HG03095 (cell line): ENCODE measurements around the gene HYCC2.
"Not testable (repeated sequence)": the region's sequence is repeated elsewhere in the genome, so short reads cannot be mapped to it uniquely, and the experiment has no call there.

ENCODE experiments used
- ATAC-seq: cut with Tn5 transposase; IDR thresholded peaks from one replicate; pipeline ENCODE4 v1.9.1; 2021; ENCODE audit warnings: moderate library complexity; ENCODE audit not compliant: unreplicated experiment

The HYCC2 gene

DNA sequence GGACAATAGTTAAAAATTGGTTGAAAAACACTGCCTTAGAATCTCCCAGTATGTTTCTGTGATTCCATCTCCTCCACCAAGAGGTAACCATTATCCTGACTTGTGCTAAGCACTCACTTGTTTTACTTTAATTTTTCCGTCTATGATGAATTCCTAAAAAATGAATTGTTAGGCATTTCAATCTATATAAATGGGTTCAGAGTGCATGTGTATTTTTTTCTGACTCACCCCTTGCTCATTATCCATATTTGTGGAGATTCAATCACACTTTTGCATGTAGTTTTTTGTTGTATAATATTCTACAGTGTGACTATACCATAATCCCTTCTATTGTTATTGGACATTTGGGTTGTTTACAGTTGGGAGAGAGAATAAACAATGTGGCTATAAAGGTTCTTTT lies 1.6 kb upstream of the HYCC2 start:
- ATAC-seq: no peak

DNA sequence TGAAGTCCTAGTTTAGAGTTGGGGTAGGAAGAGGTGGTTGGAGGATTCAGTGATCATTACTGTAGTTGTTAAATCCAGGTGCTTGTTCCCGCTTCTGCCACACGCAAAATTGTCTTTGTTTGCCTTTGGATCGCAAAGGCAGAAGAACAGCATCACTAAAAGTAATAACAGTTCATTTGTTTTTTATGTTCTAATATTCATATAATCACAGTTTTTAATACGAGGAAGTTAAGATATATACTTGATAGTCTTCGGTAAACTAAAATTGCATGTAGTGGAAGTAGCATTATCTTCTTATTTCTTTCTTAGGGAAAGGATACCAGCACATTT lies 695 bp upstream of the HYCC2 start:
- no peak for ATAC-seq

- peak; percentile 16 for ATAC-seq
Observed at GRCh38 chr2:201070948-201071478, 458 bp downstream of the HYCC2 start.

GRCh38 chr2:201064797-201065329 lies 6.6 kb downstream of the HYCC2 start:
- ATAC-seq: no peak

DNA sequence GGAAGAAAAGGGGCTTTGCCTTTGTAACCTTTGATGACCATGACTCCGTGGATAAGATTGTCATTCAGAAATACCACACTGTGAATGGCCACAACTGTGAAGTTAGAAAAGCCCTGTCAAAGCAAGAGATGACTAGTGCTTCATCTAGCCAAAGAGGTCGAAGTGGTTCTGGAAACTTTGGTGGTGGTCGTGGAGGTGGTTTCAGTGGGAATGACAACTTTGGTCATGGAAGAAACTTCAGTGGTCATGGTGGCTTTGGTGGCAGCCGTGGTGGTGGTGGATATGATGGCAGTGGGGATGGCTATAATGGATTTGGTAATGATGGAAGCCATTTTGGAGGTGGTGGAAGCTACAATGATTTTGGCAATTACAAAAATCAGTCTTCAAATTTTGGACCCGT lies 8.0 kb downstream of the HYCC2 start:
- ATAC-seq: not testable (repeated sequence)

DNA sequence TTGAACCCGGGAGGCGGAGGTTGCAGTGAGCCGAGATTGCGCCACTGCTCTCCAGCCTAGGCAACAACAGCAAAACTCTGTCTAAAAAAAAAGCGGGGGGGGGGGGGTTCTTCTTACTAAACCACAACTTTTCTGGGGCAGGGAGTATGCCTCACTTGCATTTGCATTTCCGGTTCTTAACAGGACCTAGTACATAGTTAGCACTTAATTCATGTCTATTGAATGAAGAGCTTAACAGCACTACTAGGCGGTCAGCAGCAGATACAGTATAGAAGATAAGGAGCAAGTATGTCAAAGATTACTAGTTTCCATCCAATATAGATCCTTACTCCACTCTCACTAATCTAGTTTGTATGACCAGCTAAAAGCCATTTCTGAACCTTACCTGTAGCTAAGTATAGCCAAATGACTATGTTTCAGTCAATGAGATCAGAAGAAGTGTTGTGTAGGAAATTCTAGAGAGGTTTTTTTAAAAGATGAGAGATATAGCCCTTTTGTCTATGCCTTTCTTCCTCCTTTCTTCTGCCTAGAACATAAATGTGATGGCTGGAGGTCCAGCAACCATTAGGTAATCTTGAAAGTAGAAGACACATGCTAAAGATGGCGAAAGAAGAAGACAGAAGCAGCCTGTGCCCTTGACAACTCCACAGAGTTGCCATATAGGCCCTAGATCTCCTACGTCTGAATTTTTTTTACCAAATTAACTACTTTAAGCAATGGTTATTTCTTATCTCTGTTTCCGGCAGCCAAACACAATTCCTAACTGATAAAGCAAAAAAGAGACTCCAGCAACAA lies 11.3 kb downstream of the HYCC2 start:
- no peak for ATAC-seq

- ATAC-seq: no peak
Observed at GRCh38 chr2:201058914-201059313, 12.6 kb downstream of the HYCC2 start.

DNA sequence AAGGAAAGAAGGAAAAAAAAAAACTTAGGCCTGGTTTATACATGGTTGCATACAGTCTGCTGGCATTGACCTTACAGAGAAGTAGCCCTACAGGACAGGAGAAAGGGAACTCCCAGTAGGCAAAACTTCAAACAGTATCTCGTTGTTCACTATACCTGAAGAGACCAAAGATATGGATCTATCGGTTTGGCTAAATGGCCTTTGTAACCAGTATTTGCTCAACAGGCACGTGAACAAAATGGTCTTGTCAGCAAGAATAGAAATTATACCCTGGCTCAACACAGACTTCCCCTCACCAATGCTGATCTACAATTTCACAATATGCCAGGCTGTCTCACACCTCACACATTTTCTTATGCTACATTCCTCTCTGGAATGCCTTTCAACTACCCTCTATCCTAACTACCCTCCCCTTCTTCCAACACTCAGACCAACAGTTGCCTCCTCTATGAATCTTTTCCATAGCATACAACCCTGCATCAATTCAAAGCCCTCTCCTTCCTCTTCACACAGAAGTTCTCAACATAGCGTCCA lies 13.7 kb downstream of the HYCC2 start:
- no peak for ATAC-seq

- no peak for ATAC-seq
Observed at GRCh38 chr2:201057087-201057521, 14.4 kb downstream of the HYCC2 start.

- ATAC-seq: no peak
Observed at GRCh38 chr2:201049455-201049854, 22.0 kb downstream of the HYCC2 start.

DNA sequence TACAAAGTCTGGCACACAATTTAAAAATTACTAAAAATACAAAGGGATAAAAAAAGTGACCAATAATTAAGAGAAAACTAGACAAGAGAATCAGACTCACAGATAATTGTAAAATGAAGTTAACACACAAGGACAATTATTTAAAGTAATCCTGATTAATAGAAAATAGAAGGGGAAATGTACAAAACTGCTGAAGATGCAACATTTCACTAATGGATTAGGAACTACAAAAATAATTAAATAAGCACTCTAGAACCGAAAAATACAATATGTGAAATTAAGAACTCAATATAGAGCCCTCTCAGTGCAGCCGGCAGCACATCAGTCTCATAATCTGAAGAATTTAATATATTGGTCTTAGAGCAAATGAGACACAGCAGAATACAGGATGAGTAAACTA lies 24.6 kb downstream of the HYCC2 start:
- ATAC-seq: no peak

DNA sequence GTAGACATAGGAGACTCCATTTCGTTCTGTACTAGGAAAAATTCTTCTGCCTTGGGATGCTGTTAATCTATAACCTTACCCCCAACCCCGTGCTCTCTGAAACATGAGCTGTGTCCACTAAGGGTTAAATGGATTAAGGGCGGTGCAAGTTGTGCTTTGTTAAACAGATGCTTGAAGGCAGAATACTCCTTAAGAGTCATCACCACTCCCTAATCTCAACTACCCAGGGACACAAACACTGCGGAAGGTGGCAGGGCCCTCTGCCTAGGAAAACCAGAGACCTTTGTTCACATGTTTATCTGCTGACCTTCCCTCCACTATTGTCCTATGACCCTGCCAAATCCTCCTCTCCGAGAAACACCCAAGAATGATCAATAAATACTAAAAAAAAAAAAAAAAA lies 28.4 kb downstream of the HYCC2 start:
- not testable (repeated sequence) for ATAC-seq

- not testable (repeated sequence) for ATAC-seq
Observed at GRCh38 chr2:201042451-201042850, 29.0 kb downstream of the HYCC2 start.

DNA sequence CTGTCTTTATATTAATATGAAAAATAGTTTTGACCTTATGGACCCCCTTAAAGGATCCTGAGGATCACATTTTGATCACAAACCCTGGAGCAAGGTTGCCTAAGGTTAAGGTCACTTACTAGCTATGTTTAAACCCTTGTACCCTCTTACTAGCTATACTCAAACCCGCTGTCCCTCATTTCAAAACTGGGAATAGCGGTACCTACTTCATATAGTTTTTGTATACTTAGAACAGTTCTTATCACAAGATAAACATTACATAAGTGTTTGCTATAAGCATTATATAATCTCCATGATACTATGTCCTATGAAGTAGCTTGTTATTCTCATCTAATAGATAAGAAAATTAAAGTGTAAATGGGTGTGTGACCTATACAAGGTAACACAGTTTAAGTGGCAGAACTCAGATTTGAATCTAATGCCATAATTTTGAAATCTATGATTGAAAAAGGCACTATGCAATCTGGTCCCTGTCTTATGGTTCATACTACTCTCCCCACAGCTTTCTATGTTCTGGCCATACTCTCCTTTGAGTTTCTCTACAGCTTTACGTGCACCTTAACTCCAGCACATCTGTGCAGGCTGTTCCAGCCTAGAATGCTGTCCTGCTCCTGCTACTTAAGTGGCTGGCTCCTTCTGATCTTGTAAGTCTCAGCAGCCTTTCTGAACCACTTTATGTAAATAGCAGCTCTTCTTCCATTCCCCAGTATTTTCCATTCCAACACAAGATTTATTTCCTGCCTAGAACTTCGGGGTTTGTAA lies 30.4 kb downstream of the HYCC2 start:
- no peak for ATAC-seq

- ATAC-seq: no peak
Observed at GRCh38 chr2:201038855-201039254, 32.6 kb downstream of the HYCC2 start.

GRCh38 chr2:201038361-201038760 lies 33.1 kb downstream of the HYCC2 start:
- ATAC-seq: not testable (repeated sequence)

DNA sequence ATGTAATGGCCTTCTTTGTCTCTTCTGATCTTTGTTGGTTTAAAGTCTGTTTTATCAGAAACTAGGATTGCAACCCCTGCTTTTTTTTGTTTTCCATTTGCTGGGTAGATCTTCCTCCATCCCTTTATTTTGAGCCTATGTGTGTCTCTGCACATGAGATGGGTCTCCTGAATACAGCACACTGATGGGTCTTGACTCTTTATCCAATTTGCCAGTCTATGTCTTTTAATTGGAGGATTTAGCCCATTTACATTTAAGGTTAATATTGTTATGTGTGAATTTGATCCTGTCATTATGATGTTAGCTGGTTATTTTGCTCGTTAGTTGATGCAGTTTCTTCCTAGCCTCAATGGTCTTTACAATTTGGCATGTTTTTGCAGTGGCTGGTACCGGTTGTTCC lies 37.1 kb downstream of the HYCC2 start:
- not testable (repeated sequence) for ATAC-seq

DNA sequence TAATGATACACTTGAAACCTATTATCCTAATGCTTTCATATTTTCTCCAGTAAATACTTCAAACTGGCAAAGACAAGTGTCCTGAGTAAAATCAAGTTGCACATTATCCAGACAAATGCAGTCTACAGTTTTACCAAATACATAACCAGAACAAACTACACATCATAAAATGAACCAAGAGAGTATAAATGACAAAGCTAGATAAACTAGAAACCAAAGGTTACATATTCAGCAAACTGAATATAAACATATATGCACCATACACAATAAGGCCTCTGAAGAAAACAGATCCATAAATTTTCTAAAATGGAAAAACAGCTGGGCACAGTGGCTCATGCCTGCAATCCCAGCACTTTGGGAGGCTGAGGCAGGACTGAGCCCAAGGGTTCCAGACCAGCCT lies 47.0 kb downstream of the HYCC2 start:
- no peak for ATAC-seq

DNA sequence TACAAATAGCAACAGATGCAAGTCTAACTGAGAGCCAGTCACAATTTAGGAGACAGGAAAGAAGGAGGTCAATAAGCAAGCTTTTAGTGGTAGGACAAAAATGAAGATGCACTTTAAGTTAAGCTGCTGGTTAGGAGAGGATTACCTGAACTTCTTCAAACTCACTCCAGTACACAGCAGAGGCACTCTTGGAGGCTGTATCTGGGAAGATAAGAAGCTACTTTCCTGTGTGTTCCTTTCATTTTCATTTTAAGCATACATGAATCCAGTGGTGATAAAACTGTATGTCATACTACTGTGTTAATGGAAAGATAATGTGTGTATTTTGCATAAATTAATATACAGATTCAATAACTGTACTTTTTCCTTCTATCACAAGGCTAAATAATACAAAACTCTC lies 49.6 kb downstream of the HYCC2 start:
- ATAC-seq: no peak
